NCI-H1930 (cell line): ENCODE data around the gene TP53TG5.
"Not testable (repeated sequence)": the region's sequence is repeated elsewhere in the genome, so short reads cannot be mapped to it uniquely, and the experiment has no call there.

ENCODE experiments used
- DNase-seq, 2 experiments: peaks; one replicate each; lab custom pipeline; 2025; lab: John Stamatoyannopoulos, UW

The TP53TG5 gene

DNA sequence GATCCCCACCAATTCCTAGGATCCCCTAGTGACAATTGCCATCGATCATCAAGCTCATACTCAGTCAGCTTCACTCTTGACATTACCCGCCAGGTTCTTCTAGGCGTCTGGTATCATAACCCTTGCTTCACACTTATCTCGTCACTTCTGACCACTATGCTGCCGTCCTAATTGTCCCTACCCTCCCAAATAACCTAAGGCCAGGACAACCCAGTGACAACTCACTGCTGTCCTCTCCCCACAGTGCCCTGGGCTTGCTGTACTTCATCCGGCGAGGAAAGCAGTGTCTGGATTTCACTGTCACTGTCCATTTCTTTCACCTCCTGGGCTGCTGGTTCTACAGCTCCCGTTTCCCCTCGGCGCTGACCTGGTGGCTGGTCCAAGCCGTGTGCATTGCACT lies 11.5 kb downstream of the TP53TG5 start:
- DNase-seq, result no peak

DNA sequence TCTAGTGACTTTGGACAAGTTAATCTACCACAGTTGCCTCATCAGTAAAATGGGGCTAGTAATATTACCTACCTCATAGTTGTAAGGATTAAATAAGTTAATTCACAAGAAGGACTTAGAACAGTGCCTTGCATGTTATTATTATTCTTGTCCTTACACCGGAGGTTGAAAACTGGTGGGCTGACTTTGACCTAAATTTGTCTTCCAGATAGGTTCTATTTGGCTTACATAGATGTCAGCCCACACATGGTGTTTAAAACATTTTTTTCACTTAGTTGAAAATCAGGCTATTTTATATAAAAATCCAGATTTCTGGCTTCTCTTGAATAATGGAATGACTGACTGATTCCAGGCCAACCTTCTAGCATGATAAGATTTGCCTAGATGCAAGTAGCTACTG lies 11.9 kb downstream of the TP53TG5 start:
- DNase-seq, result no peak

DNA sequence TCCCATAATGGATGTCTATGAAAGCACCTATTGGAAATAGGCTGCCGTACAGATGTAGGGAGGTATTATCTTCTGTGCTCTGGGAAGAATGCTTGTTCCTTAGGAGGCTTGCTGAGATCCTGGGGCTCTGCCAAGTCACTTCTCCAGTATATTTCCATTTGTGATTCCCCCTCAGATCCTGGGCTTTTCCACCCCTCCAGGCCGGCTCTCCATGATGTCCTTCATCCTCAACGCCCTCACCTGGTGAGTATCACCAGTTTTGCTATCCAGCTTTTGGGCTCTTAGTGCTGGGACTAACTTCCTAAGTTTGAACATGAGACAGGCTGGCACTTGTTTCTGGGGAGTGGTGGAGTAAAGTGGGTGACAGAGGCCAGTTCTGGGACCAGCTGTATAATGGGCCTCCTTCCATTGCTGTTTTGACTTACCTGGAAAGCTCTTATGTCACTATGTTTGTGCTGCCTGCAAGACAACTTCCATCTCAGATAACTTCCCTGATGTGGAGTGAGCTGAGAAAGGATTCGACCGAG lies 12.6 kb downstream of the TP53TG5 start:
- no peak for DNase-seq

DNA sequence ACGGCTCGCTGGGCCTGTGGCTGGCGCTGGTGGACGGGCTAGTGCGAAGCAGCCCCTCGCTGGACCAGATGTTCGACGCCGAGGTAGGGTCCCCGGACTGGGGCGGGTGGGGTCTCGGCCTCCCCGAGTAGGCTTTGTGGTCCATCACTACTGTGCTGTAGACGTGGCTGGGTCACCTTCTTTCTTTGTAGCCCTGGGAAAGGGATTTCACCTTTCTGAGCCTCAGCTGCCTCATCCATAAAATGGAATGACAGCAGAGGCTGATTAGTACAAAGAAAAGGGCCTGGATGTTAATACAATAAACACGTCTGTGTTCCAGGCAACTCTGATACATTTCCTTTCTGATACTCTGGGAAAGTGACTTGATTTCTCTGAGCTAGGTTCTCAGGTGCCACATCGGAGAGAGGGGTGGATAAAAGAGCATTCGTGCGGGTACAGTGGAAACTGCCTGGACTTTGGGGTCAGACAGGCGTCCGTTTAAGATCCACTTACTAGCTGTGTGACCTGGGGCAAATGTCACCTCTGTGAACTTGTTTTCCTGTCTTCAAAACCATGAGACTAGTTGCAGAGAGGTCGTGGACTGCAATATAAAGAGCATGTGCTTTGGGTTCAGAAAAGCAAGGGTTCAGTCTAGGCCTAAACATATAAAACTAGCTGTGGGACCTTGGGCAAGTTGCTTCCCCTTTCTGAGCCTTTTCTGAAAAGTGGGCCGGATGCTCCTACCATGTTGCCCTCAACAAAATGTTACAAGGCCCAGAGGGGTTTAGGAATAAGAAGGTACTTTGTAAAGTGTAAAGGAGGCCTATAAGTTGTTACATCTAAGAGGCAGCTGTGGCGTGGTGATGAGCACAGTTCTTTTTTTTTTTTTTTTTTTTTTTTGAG lies 14.3 kb downstream of the TP53TG5 start:
- no peak for DNase-seq

DNA sequence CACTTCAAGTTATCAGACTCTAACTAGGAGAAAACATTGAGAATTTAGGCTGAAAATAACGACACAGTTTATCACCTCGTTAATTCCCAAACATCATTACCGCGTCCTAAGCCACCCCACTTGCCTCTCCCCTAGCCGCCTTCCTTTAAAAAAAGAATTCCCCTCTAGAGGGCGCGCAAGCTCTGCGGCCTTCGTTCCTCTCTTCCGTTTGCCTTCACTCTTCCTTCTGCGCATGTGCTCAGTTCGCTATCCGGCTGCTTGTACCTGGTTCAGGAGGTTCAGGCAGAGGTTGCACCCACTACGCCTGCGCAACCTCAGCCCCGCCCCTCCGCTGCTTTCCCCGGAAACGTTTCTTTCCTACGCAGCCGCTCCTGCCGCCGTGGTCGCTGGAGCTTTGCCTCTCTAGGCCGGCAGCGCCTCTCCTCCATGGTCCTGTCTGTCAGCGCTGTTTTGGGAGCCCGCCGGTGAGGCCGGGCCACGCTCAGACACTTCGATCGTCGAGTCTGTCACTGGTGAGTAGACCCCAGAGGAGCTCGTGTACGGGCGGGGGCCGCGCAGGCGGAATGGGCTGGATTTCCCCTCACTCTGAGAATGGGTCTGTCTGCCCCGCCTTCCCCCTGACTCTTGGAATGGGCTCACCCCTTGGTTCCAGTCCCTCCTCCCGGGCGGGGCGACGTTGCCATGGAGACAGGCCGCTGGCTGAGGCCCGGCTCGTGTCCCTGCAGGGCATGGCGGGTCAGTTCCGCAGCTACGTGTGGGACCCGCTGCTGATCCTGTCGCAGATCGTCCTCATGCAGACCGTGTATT lies 15.1 kb downstream of the TP53TG5 start, which contains the start of gene SYS1:
Gene SYS1 (plus strand): TSS at position 353 of the 807 bp plus-strand sequence. CDS start 376 bp downstream, at position 729.
- peak; percentile 98 to 99 for DNase-seq

DNA sequence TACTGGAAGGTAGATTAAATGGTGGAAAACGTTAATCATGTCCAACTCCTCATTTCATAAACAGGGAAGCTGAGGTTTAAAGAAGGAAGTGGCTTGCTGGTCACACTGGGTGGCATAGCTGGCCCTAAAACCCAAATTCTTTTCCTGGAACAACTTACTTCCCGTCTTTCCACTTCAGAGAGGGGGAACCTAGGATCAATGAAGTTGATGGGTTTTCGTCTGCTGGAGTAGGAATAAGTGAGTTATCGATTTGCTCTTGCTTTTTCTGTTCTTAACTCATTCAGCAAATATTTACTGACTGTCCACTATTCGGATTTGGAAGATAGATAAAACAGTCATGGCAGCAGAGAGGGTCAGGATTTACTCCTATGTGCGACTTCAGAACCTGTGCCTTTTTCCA lies 16.3 kb downstream of the TP53TG5 start:
- no peak for DNase-seq

DNA sequence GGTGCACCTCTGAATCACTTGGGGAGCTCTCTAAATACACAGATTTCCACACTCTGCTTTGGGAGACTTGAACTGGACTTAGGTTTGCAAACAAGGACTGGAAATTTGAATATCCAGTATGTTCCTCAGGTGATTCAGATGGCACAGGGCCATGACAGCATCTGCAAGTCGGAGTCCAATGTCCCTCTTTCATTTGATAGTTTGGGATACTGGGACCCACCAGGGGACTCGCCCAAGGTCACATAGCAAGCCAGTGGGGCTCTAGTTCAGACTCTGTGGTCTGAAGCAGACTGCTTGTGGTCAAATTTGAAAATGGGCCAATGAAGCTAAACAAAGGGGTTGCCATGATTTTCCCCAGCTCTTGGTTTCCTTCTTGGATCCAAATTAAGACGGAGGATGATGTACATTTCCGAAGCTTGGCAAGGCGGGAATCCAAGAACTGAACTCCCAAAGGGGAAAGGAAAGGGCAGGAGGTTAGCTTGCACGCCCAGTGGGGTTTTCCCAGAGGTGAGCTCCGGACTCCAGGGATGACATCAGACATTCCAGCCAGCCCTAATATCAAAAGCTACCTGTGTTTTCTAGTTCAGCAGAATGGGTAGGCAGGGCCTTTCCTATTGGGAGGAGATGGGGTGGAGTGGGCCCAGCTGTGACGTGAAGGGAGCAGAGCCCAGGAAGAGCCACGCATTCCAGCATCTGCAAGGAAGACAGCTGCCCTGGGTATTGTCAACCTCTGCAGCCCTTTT lies 18.5 kb downstream of the TP53TG5 start:
- DNase-seq, result no peak

DNA sequence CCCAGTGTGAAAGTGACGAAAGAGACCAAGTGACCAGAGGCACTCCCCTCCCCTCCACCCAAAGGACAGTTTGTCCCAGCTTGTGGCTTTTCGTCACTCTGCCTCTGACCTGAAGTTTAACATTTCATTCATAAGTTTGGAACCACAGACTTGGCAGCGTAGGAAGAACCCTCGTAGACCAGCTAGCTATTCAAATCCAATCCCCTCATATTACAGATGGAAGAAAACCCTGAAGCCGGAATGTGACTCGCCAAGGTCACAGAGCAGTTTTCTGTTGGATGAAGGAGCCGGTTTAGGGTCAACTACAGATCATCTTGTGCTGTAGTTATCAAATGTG lies 19.1 kb downstream of the TP53TG5 start:
- DNase-seq, result no peak

DNA sequence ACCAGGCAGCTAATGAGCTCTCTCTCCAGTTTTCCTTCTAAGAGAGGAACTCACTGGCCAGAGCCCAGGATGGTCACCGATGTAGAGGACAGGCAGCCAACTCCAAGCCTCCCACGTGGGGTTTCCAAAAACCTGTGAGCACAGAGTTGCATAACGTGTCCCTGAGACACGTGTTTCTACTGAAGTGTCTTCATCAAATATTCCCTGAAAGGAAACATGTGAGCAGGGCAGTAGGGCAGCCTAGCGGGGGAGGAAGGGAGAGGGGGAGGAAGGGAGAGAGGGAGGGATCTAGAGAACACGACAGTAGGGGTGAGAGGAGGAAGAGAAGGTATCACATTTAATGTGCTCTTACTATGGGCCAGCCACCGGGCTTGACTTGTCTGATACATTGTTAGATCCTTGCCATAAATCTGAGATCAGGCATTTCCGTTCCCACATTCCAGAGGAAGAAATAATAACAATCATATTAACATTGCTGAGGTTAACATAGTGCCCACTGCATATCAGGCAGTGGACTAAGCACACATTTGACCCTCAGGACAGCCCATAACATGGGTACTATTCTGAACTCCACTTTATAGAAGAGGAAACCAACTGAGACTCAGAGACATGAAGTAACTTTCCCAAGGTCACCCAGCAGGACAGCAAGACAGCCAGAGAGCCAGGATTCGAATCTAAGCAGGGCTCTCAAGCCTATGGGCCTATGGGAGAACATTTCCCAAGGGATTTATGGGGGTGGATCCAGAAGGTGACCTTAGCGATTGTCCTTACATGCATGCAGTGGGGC lies 19.6 kb downstream of the TP53TG5 start:
- no peak for DNase-seq

DNA sequence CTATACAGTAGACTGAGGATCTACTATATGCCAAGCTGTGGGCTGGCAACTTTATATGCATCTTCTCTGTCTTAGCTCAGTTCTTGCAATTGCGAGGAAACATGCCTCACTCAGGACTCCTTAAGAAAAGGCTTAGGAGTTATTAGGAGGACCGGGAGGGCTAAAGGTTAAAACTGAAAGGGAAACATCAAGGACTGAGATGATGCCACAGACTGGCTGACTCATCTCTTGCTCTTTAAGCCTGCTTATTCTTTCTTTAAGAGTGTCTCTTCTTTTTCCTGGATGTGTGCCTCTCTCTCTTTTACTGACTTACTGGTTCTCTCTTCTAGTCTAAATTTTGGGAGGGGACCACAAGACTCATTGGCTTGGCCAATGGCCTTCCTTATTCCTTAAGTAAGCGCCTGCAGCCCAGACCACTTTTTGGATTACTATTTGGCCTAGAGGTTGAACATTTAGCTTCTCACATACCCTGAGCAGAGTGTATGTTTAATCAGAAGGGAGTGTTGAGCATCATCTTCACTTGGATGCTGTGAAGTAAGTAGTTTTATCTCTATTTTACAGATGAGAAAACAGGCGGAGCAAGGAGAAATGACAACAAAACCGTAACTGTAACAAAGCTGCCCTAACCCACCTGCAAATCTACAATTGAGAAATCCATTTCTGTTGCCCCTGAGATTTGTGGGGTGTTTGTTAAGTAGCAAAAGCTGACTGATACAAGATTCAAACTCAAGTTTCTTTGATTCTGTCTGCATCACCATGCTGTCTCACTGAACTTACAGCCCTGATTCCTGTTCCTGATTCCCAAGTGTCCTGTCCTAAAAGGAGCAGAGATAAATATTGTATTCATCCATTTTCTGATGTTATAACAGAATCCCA lies 22.7 kb downstream of the TP53TG5 start:
- DNase-seq, result no peak

DNA sequence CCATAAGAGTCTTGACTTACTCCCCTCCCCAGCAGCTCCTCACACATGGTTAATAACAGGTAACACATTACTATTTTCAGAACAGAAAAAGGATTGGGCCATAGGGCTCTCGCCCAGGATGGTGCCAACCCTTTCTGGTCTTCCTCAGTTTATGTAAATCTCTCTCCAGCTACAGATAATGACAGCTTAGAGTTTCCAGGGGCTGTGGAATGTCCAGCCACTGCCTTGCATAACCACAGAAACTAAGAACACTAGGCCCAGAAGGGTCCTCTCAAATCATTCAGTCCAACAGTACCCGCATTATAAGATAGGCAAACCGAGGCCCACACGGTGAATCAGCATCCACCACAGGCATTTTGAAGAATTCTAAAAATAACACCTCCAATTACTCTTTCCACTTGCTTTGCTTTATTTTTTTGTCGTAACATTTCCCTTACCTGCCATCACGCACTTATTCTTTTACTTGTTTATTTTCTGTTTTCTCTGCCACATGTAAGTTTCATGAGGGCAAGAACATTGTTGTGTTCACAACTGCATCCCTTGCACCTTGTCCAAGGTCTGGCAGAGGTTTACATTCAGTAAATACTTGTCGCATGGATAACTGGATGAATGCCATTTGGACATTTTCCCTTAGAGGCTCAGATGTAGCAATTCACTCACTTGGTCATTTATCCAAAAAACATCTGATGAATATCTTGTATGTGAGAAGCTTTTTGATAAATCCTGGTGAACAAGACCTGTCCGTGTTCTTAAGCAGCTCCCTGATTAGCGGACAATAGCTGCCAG lies 23.5 kb downstream of the TP53TG5 start:
- DNase-seq, result no peak

DNA sequence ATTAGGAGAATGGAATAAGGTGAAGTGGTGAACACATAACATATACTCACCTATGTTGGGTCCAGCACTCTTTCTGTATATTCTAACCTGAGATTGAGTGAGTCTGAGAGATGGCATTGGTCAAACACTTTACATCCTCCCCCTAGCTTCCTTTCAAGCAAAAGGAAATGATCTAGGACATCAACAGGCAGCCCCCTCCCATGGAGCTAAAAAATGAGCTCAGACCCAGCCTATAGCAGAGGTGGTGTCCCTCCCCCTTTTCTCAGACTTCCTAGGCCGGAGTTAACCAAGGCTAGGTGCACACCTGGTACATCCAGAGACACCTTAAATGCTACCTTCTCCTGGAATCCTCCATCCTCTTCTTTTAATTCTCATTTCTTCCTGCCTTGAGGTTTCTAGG lies 24.4 kb downstream of the TP53TG5 start:
- no peak for DNase-seq

DNA sequence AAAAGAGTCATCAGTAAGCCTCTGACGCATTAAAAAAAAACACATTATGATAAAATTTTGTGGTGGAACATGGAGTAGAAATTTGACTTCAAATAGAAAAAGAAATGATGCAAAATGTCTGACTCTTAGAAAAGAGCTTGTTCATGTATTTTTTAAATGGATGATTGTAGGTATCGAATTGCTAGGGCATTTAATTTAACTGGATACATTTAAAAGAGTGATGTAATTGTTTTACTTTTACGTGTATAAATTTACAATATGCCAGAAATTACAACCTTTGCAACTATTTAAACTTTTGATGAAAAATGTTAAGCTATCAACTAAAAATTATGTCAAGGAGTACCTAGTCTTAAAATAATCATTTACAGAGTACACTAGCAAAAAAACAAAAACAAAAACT lies 25.4 kb downstream of the TP53TG5 start:
- DNase-seq, result no peak

DNA sequence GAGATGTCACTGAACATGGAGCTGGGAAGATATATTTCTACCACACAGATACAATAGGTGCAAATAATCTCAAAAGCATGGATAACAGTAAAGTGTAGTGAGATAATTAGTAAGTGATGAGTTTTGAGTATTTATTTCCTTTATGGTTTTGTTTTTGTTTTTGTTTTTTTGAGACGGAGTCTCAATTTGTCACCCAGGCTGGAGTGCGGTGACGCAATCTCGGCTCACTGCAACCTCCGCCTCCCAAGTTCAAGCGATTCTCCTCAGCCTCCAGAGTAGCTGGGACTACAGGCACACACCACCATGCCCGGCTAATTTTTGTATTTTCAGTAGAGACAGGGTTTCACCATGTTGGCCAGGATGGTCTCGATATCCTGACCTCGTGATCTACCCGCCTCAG lies 27.3 kb downstream of the TP53TG5 start:
- not testable (repeated sequence) for DNase-seq

DNA sequence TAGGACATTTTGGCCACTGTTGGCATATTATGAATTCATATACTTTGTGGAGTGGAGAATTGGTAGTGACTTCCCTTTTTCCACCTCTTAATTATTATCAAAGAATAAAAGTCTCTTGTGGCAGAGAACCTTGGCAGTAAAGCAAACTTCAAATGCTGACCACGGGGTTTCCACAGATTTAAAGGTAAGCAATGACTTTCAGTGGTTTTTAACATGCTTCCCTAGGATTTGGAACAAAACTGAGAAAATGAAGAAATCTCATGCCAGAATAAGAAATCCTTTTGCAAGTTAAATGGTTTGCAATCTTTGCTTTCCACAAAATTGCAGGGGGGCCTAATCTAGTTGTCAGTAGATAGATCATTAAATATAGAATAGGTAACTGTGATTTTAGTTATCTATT lies 27.9 kb downstream of the TP53TG5 start:
- DNase-seq, result no peak

DNA sequence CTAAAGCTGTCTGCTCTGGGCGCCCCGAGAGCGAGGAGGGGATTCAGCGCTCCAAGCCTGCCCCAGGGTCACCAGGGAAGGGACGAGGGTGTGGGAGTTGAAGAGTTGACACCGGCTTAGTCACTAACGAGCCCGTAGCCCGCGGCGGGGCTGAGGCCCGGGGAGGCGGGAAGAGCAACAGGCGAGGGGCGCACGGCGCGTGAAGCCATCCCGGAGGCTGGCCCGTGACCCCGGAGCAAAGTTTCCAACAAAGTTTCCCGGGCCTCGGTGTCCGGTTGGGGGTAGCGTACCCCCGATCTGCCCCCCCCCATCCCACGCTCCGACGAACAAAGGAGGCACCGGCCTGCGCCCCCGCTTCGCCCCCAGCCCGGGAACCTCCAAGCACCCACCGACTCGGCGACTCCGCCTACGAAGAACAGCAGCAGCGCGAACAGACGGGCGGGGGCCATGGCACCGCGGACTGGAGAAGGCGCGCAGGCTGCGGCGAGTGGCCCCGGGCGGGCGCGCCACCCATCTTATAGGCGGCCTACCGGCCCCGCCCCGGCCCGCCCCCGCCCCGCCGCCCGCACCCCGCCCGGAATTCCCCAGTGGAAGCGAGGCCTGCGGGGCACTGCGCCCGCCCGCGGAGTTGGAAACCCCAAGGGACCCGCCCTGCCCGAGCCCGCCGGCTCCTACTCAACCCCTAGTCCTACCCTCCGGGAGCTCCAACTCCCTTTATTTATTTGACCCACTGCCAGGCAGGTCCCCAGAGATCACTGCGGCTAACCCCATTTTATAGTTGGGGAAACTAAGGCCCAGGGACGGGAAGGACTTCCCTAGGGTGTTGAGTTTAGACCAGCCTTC lies 30.0 kb downstream of the TP53TG5 start, which contains the start of gene SDC4:
Gene SDC4 (minus strand): TSS at position 489 of the 843 bp plus-strand sequence. CDS start 40 bp downstream, at position 449.
- peak in 1 of 2 experiments; percentile 16 for DNase-seq

DNA sequence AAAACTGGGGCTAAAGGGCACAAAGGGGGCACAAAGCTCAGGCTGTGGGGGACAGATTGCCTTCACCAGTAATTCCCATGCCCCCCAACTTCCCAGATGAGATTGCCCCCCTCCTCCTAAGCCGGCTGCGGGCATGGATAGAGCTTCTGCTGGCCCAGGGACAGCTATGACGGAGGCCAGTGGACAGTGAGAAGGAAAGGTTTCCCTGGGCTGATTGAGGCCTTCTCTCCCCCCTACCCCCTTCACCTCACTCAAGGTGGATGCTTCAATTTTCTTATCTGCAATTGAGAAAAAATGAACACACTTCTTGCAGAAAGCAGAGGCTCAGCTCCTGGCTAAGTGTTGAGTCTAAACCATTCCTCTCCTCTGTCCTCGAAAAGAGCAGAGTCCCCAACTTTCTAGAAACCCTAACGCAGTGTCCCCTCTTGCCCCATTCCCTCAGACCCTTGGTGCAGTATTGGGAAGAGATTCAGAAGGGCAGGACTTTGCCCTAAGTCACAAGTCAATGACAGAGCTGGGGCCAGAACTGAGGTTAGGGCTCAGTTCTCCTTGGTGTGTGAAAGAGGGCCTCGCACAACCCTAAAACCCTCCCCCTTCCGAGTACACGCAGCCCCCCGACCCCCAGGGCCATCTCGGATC lies 30.7 kb downstream of the TP53TG5 start:
- DNase-seq, result no peak

DNA sequence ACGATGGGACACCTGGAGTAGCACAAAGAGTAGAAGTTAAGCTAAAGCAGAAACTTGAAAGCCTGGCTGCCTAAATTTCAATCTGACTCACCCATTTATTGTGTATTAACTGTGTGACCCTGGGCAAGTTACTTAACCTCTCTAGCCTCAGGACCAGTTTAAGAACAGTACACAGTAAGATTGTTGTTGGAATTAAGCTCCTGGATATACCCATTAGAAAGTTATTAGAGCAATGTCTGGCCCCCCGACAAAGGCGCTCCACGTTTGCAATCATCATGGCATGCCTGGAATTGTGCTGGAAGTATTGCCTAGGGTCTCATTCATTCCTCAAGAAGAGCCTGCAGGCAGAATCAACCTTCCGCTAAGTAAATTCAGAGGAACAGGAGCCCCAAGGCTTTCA lies 31.3 kb downstream of the TP53TG5 start:
- DNase-seq, result no peak
